GM19455 (cell line): ENCODE results near the gene KCNQ1.

Experiments
- ATAC-seq: cut with Tn5 transposase; IDR thresholded peaks from one replicate; pipeline ENCODE4 v1.9.1; 2021; ENCODE audit not compliant: unreplicated experiment

Gene KCNQ1

DNA sequence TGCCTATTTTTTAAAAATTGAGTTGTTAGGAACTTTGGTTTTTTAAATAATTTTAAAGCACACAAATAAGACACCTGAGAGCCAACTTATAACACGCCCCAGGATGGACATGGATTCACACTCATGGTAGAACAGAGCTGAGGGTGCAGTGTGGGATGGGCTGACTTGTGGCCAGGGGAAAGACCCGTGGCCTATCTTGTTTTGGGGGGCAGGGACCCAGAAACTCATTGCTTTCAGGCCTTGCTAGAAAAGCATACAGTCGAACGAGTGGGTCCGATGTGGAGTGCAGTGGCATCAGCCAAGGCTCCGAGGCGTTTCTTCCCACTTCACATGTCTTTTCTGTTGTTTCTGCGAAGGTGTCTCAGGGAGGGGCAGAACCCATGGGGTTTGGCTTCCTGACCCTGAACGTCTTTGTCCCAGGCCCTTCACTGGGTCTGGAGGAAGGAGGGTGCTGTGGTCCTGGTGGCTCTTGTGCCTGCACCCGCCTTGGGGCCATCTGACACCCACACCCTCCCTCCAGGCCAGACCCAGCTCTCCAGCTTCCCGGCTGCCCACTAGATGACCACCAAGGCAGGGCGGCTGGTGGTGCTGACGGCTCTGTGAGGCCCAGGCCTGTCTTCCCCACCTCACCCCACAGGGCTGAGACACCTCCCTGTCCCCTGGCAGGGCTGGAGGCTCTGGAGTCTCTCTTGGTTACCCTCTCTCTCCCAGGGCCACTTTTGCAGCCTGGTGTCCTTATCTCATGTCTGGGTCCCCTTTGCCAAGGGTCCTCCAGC lies 120.8 kb downstream of the KCNQ1 start:
- ATAC-seq: no peak

GRCh38 chr11:2566223-2567025 lies 121.6 kb downstream of the KCNQ1 start:
- no peak for ATAC-seq

- ATAC-seq: no peak
These were observed 122.3 kb downstream of the KCNQ1 start for GRCh38 chr11:2567026-2567671.

GRCh38 chr11:2569321-2569721 lies 124.5 kb downstream of the KCNQ1 start:
- no peak for ATAC-seq

- ATAC-seq: no peak
These were observed 125.0 kb downstream of the KCNQ1 start for GRCh38 chr11:2569731-2570210.

GRCh38 chr11:2570211-2570811 lies 125.5 kb downstream of the KCNQ1 start:
- no peak for ATAC-seq

DNA sequence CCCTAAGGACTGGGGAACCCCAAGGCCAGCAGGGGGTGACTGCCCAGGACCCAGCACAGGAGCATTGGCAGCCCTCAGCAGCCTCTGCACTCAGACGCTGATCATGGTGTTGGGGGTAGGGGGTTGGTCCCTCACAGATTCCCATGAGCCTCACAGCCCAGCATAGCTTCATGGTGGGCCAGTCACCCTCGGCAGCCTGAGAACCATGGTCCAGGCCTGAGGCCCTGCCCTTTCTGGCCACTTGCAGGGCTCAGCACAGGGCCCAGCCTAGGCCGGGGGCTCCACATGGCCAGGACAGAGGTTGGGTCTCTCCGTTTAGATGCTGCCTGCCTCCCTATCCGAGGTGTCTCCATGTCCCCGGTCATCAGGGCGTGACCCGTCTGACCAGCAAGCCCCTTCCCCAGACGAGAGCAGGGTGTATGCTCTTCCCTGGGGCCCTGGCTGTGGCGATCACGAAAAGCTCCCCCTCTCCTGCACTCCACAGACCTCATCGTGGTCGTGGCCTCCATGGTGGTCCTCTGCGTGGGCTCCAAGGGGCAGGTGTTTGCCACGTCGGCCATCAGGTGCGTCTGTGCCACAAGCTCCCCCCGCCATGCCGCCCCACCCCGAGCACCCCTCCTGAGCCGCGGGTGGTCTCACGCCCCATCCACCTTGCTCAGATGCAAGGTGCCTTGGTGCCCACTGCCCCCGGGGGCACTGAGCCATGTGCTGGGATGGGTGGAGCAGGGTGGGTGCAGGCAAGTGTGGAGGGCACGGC lies 126.2 kb downstream of the KCNQ1 start:
- no peak for ATAC-seq

- no peak for ATAC-seq
These were observed 126.9 kb downstream of the KCNQ1 start for GRCh38 chr11:2571598-2572281.

- no peak for ATAC-seq
These were observed 127.9 kb downstream of the KCNQ1 start for GRCh38 chr11:2572491-2573239.

DNA sequence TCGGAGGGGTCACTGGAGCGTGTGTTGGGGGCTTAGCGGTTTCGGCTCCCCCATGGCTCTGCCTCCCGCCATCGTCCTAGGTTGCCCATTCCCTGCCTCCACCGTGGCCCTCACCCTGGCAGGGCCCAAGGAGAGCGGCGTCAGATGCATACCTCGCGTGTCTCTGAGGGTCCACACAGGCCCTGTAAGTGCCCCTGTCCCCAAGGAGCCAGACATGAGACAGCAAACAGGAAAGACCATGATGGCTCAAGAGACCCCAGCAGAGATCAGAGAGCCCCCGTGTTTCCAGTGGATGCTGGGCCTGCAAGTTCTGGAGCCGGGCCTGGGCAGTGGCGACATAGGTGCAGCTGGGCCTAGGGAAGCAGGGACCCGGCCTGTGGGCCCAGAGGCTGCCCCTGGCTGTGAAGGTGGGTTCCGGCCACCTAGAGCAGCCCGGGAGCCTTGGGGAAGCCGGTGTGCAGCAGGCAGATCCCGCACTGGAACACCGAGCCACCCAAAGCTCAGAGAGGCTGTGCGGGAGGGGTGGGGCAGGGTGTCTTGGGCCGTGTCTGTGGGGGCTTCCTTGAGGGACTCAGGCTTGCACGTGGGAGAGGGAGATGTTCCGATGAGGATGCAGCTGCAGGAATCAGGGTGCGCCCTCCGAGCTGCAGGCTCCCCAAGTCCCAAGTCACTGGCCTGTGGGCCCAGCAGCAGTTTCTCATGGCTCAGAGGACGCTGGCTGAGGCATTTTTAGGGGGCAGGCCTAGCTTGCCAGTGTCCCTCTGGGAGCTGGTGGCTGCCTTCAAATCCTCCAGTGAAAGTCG lies 128.6 kb downstream of the KCNQ1 start:
- ATAC-seq: no peak

GRCh38 chr11:2574043-2574552 lies 129.3 kb downstream of the KCNQ1 start:
- ATAC-seq: no peak

- no peak for ATAC-seq
These were observed 130.0 kb downstream of the KCNQ1 start for GRCh38 chr11:2574553-2575535.

GRCh38 chr11:2575591-2576051 lies 130.8 kb downstream of the KCNQ1 start:
- no peak for ATAC-seq

DNA sequence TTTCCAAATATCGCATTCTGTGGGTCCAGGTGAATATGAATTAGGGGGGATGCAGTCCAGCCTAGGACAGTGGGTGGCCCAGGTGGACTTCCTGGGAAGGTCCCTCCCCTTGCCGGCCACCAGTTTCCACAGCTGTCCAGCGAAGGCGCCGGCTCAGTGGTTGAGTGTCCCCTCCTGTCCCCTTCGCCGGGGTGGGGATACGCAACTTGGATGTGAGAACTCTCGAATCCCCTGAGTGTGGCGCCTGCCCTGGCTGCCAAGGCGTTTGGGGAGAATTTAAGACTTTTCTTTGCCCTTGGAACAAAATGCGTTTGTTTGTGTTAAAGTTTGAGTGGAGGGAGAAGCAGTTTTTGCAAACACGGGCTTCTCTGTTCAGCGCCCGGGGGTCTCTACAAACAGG lies 131.3 kb downstream of the KCNQ1 start:
- no peak for ATAC-seq

GRCh38 chr11:2576549-2576948 lies 131.7 kb downstream of the KCNQ1 start:
- ATAC-seq: no peak

DNA sequence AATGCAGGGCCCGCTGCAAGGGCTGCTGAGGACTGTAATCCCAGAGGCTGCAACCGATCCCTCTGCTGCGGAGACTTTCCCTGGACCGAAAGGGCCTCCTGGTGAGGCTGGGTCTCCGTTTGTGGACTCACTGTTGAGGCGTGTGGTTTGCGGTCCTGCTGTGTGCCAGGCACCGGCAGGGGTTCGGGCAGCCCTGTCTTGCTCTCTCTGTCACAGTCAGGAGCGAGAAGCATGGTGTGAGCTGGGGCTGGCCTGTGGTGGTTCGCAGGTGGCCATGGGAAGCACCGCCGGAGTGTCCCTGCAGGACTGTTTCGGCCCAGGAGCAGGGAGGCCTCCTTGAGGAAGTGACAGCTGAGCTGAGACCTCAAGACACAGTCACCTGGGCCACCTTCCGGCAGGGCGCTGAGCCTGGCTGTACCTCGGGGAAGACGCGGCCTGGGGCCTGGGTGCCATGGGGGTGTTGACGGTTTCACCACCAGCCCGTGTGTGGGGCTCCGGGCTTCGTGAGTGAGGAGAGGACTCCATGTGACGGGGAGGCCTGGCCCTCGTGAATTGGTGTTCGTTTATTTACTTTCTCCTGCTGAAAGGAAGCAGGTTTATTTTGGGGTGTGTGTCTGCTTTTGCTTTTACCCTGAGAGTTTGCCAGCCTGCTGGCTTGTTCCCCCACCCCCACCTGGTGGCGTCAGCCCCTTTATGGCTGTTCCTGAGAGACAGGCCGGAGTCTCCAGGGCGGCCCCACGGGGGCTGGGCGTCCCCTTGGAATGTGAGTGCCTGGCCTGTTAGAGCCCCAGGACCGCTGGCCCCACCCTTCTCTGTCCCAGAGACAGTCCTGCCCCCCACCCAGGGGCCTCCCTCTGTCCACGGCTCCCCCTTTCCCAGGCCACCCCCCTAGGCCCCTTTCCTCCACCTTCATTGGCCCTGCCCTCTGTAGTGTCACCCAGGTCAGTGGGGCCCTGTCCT lies 132.5 kb downstream of the KCNQ1 start:
- ATAC-seq: no peak
